Heart right ventricle (tissue), 16 donors: Measurements from ENCODE around the gene LMOD1. TPM values are rescaled to one million over a fixed set of nuclear protein-coding genes. Genes with fewer than 3 reads are reported as not detected.

Source experiments
- ATAC-seq, 8 donors: fragments of 200-7000 bp; cut with Tn5 transposase; one replicate each; pipeline ENCODE4 v1.9.1; 2020; ENCODE audit warnings: mild to moderate bottlenecking in 8 of 8, moderate library complexity in 8 of 8, moderate number of reproducible peaks in 1 of 8
- DNase-seq, 2 donors: peaks; one replicate each; pipeline ENCODE4 v3.0.0-alpha.2; 2020
- H3K27ac ChIP-seq, 10 donors: fragments of 200-600 bp; sonication (generic) in 2 of 10; one replicate each; pipeline versions ENCODE4 v1.5.0 to v1.8.0; 2020 to 2022; ENCODE audit warnings: mild to moderate bottlenecking in 3 of 10
- H3K27me3 ChIP-seq, 7 donors: fragments of 200-600 bp; one replicate each; pipeline ENCODE4 v1.8.0; 2021 to 2022; ENCODE audit warnings: mild to moderate bottlenecking in 2 of 7
- H3K36me3 ChIP-seq, 9 donors: fragments of 200-600 bp; sonication (generic) in 1 of 9; one replicate each; pipeline versions ENCODE4 v1.5.0 to v1.8.0; 2020 to 2022; ENCODE audit warnings: mild to moderate bottlenecking in 2 of 9
- H3K4me1 ChIP-seq, 9 donors: fragments of 200-600 bp; sonication (generic) in 1 of 9; one replicate each; pipeline versions ENCODE4 v1.5.0 to v1.8.0; 2020 to 2022; ENCODE audit warnings: mild to moderate bottlenecking in 4 of 9
- H3K4me3 ChIP-seq, 10 donors: fragments of 200-600 bp; sonication (generic) in 2 of 10; one replicate each; pipeline versions ENCODE4 v1.5.0 to v1.8.0; 2020 to 2022; ENCODE audit warnings: mild to moderate bottlenecking in 7 of 10, moderate library complexity in 2 of 10
- H3K9me3 ChIP-seq, 11 donors: fragments of 200-600 bp in 10 of 11; sonication (generic) in 2 of 11; one replicate each; pipeline versions ENCODE4 v1.5.0 to v1.8.0; 2013 to 2022; ENCODE audit warnings: mild to moderate bottlenecking in 2 of 11, control low read depth in 1 of 11, moderate library complexity in 1 of 11
- WGBS, 2 donors: extraction: QIAGEN DNeasy Blood & Tissue Kit; methylation state at CpG; one replicate each; pipeline ENCODE4 v1.1.7; 2013; ENCODE audit warnings: inconsistent platforms in 1 of 2; 5-methylcytosine and 5-hydroxymethylcytosine counted together
- intact Hi-C, 10 donors: fragments of 100-400 bp; cut with DNase I; formaldehyde crosslinking; loops; one replicate each; pipeline versions ENCODE4 v1.11.1 to v1.14.2; 2022
- long read RNA-seq, 3 donors: library from polyadenylated mRNA; unstranded; transcript quantifications; one replicate each; pipeline ENCODE4 v2.0.0, GENCODE V29; 2020 to 2021
- polyA plus RNA-seq, 2 donors: library from polyadenylated mRNA; stranded (reverse); fragments of 200-250 nt; gene quantifications; one replicate each; pipeline ENCODE4 v1.2.3, GENCODE V29; 2013
- total RNA-seq, 10 donors: library from RNA; stranded (reverse); fragmentation: NEBNext Ultra II Directional in 3 of 10; extraction: Animal tissue kit (Norgen Biotek cat#: 25700) in 3 of 10; gene quantifications; one replicate each; pipeline versions ENCODE4 v1.2.1 to v1.2.4, GENCODE V29; 2021 to 2023
- TF ChIP-seq, protein P1 (sequence below), 9 donors: fragments of 200-600 bp; sonication (generic) in 2 of 9; IDR thresholded peaks; one replicate each; pipeline versions ENCODE4 v1.5.0 to v1.8.0; 2021 to 2022; ENCODE audit warnings: antibody characterized with exemption in 9 of 9, mild to moderate bottlenecking in 5 of 9, moderate library complexity in 1 of 9
- donor health status: Arrhythmogenic right ventricular cardiomyopathy.
- donor health status: ischemic (EF 13 %, LVEDD 7.1; RV severe dilation, severe dysfunction).
- donor health status: healthy with polysubstance abuse.
- donor health status: DM: no; HTN: yes; CAD: no.
- donor health status: DM: no; HTN: no; CAD: no.
- donor health status: ischemic (EF 25% LVEDD 6.9; RV normal size, moderate dysfunction).
- donor health status: ischemic (EF 25% LVEDD 5.7; RV mildly dilated, moderate dysfunction).
- donor health status: healthy.
- donor health status: DM: yes; HTN: yes; CAD: no.
- donor health status: Ischemic cardiomyopathy.
- donor health status: ischemic (EF 35%, LVEDD 5.7; RV mildly dilated, moderate dysfunction).
- donor health status: nonischemic (EF 11% LVEDD 7.7; RV severe dilation, severe dysfunction).
- donor health status: DM: yes; HTN: yes; CAD: no.
- donor health status: PGD.
- donor health status: ischemic (EF 29% LVEDD 5.4; RV normal size, mild dysfunction).
- donor health status: nonischemic (EF 23%, LVEDD 6.1; RV moderate dilation, normal function).

The LMOD1 gene
- total RNA-seq (10 to 100 TPM in 4 of 10 donors, 1 to 10 TPM in 6; 3.6 to 15.2 (median 9.6) TPM), polyA plus RNA-seq (10 to 100 TPM in 1 of 2 donors, 1 to 10 TPM in 1; 9.9 to 22.7 TPM)
- long read RNA-seq, donor 1, transcript LMOD1-201 (3 exons, 3,970 nt) = major isoform, 9 of 15 reads
- long read RNA-seq, donor 1, partial matches to known transcripts = 4 of 15 reads
- long read RNA-seq, donor 1, other reads (novel, unspliced or antisense) = 2 of 15 reads
- long read RNA-seq, donor 2, transcript LMOD1-201 (3 exons, 3,970 nt) = major isoform, 7 of 14 reads
- long read RNA-seq, donor 2, partial matches to known transcripts = 2 of 14 reads
- long read RNA-seq, donor 2, other reads (novel, unspliced or antisense) = 5 of 14 reads
- long read RNA-seq, donor 3, partial matches to known transcripts = 1 of 4 reads
- long read RNA-seq, donor 3, other reads (novel, unspliced or antisense) = 2 of 4 reads

DNA sequence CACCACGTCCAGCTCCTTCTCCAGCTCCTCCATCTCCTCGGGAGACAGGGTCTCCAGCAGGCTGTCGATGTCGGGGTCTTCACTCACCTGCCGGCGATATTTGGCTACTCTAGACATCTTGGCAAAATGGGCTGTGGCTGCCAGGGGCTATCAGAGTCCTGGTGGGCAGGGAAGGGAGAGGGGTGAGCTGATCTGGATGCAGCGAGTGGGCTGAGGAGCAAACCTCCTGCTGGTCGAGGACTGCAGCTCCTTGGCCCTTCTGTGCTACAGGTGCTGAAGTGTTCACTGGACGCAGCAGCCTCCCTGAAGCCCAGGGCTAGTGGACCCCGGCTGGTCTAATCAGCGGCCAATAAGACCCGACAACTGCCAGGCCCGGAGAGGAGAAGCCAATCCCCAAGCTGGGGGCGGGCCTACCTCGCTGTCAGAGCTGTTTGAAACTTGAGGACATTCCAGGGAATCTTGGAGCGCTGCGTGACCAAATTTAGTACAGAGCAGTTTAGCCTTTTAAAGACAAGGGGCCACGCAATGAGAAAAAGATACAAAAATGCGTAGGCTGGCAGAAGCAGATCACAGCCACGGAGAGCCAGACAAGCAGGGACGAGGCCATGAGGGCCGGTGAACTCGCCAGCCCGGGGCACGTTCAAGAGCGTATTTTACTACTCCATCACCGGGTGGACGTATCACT lies at the start of gene LMOD1:
TSS of gene LMOD1 (minus strand) at position 325 of the 685 bp plus-strand sequence. CDS start at position 117, 208 bp downstream.
- 2% methylated on average over 28 of the region's 28 CpGs for WGBS, 2 donors
- peak within 1 kb of the TSS; percentile 17 to 78 (median 68) for H3K27ac ChIP-seq
- H3K4me1 ChIP-seq = peaks cover 0 to 41% (median 6%) of the 10 kb centered on the region in 9 donors
- H3K4me3 ChIP-seq = peak within 1 kb of the TSS; percentile 18 to 70 (median 52)
- peaks cover 0 to 42% (median 4%) of the 10 kb centered on the region in 7 donors for H3K27me3 ChIP-seq
- ATAC-seq (peak; percentile 90 to 96 (median 94)), DNase-seq (peak; percentile 81 to 85)
- TF ChIP-seq, protein P1, sequence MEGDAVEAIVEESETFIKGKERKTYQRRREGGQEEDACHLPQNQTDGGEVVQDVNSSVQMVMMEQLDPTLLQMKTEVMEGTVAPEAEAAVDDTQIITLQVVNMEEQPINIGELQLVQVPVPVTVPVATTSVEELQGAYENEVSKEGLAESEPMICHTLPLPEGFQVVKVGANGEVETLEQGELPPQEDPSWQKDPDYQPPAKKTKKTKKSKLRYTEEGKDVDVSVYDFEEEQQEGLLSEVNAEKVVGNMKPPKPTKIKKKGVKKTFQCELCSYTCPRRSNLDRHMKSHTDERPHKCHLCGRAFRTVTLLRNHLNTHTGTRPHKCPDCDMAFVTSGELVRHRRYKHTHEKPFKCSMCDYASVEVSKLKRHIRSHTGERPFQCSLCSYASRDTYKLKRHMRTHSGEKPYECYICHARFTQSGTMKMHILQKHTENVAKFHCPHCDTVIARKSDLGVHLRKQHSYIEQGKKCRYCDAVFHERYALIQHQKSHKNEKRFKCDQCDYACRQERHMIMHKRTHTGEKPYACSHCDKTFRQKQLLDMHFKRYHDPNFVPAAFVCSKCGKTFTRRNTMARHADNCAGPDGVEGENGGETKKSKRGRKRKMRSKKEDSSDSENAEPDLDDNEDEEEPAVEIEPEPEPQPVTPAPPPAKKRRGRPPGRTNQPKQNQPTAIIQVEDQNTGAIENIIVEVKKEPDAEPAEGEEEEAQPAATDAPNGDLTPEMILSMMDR (IDR thresholded peaks at IDR 0.05) = no peak
- intact Hi-C loops = loop anchor here in 4 of 10 donors (5.0 to 10.0 kb wide), 3 partner anchors 34 to 52 kb away; no protein-coding TSS in a partner anchor
- H3K9me3 ChIP-seq = no peaks in the 10 kb centered on the region
- no peaks in the 10 kb centered on the region for H3K36me3 ChIP-seq

DNA sequence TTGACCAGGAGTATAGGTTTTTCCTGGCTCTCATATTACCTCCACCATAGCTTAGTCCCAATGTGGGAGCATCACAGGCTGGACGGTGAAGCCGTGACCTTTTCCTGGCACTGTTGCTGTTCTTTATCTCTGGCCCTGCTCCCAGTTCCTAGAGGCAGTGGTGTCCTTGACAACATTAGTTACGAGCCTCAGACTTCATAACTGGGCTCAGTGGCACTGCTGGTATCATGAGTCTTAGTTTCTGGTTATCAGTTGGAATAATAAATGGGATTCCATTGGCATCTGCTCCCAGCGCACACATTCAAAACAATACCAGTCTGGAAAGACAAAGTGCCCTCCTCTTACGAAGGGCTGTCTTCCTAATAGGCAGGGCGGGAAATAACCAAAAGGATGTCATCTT lies 44.1 kb upstream of the LMOD1 start:
- Histone ChIP-seq H3K9me3 (no peaks in the 10 kb centered on the region), H3K27me3 (no peaks in the 10 kb centered on the region), H3K36me3 (peaks cover 0 to 79% (median 41%) of the 10 kb centered on the region in 9 donors), H3K27ac (peak overlapping the region in 5 of 10 donors; percentile 9 to 58 (median 43)), H3K4me3 (no peak overlapping the region), H3K4me1 (peaks cover 0 to 38% (median 17%) of the 10 kb centered on the region in 9 donors)
- ATAC-seq = peak; percentile 81 to 95 (median 92)
- intact Hi-C loops = no loop called here
- TF ChIP-seq, protein P1 (IDR thresholded peaks at IDR 0.05) = no peak
- 36 to 51% methylated on average over 6 of the region's 6 CpGs for WGBS, 2 donors
- DNase-seq = peak; percentile 27 to 72

DNA sequence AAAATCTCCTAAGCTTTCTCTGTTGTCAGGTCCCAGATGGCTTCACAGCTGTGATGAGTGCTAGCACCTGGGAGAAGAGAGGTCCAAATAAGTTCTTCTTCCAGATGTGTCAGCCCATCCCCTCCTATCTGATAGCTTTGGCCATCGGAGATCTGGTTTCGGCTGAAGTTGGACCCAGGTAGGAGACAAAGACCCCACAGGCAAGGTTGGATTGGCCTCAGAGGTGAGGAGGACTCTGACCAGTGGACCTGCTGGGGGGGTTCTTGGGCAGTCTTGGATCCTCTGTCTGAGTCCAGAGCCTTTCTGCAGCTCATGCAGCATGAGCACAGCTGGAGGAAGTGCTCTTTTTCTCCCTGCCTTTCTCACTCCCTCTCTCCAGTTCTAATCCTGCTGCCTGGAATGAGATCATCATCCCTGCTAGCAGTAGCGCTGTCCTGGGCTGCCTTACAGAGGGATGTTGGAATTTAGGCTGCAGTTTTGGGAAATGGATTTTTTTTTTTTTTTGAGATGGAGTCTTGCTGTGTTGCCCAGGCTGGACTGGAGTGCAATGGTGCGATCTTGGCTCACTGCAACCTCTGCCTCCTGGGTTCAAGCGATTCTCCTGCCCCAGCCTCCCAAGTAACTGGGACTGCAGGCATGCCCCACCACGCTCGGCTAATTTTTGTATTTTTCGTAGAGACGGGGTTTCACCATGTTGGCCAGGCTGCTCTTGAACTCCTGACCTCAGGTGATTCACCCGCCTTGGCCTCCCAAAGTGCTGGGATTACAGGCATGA lies 43.2 kb upstream of the LMOD1 start:
- 95 to 97% methylated on average over 10 of the region's 10 CpGs for WGBS, 2 donors
- H3K9me3 ChIP-seq = no peaks in the 10 kb centered on the region
- no peaks in the 10 kb centered on the region for H3K27me3 ChIP-seq
- H3K4me3 ChIP-seq = no peak overlapping the region
- intact Hi-C loops = no loop called here
- no peak for DNase-seq
- peaks cover 0 to 70% (median 37%) of the 10 kb centered on the region in 9 donors for H3K36me3 ChIP-seq
- TF ChIP-seq, protein P1 (IDR thresholded peaks at IDR 0.05) = no peak
- peak in 1 of 8 donors; percentile 14 for ATAC-seq
- peak overlapping the region in 2 of 10 donors; percentile 20 to 43 for H3K27ac ChIP-seq
- peaks cover 0 to 47% (median 22%) of the 10 kb centered on the region in 9 donors for H3K4me1 ChIP-seq

DNA sequence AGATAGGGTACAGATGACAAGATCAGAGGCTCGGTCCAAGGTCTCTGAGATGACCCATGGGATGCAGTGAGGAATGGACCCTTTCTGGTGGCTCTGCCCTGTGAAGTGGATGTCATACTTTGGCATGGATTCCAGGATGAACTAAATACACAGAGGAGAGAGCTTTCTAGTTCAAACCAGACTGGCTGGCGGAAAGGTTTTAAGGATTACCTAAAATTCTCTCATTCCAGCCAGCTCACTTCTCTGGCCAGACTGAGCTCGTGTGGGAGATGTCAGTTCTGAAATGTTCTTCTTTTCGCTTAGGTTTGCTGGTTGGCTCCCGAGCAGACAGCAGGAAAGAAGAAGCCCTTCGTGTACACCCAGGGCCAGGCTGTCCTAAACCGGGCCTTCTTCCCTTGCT lies 42.3 kb upstream of the LMOD1 start:
- no peak for ATAC-seq
- no peak overlapping the region for H3K27ac ChIP-seq
- intact Hi-C loops = no loop called here
- DNase-seq = no peak
- H3K4me1 ChIP-seq = peaks cover 0 to 56% (median 29%) of the 10 kb centered on the region in 9 donors
- H3K27me3 ChIP-seq = no peaks in the 10 kb centered on the region
- H3K4me3 ChIP-seq = no peak overlapping the region
- TF ChIP-seq, protein P1 (IDR thresholded peaks at IDR 0.05) = no peak
- 76 to 89% methylated on average over 7 of the region's 7 CpGs for WGBS, 2 donors
- peaks cover 0 to 61% (median 35%) of the 10 kb centered on the region in 9 donors for H3K36me3 ChIP-seq
- H3K9me3 ChIP-seq = no peaks in the 10 kb centered on the region
